Measurements from ENCODE around the gene ADAMTS6. TPM values are rescaled to one million over a fixed set of nuclear protein-coding genes. Genes with fewer than 3 reads are reported as not detected.

Gene ADAMTS6
- total RNA-seq, 1 experiment from 2014 or later: 0.23 TPM

DNA sequence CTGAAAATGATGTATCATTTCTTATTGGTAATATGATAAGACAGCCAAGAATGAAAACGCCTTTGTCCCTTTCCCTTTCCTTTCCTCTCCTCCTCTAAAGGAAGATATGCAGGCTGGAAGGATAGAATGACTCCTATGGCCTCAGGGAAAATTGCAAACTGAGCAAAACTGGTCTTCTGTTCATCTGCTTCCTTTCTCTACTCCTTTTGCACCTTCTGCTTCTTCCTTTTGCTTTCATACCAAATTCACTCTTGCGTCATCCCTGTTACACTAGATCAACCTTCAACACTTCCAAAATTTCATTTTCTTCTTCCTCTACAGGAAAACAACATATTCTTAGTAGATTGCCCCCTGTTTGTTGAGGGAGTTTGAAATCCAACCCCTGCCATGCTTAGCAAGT lies 234.1 kb downstream of the ADAMTS6 start:
- no peak overlapping the region for H3K27ac Mint-ChIP-seq (ENCODE audit: unreplicated experiment)
- POLR2A ChIA-PET: no interaction called here
- no TSS peak for BruUV-seq (replicated peaks)
- peaks cover 9% of the 10 kb centered on the region for H3K4me1 ChIP-seq
- intact Hi-C loops (cut with micrococcal nuclease; ENCODE audit: unreplicated experiment): no loop called here
- peaks cover 17% of the 10 kb centered on the region for H3K4me1 Mint-ChIP-seq (ENCODE audit: low read depth, unreplicated experiment)
- no peaks in the 10 kb centered on the region for H3K9me3 ChIP-seq
- CTCF ChIA-PET: no interaction called here
- no peaks in the 10 kb centered on the region for H3K27me3 Mint-ChIP-seq (ENCODE audit: insufficient read depth, unreplicated experiment)
- H3K9me3 Mint-ChIP-seq (ENCODE audit: unreplicated experiment): no peaks in the 10 kb centered on the region
- DNase-seq: no peak
- no peak overlapping the region for H3K4me3 ChIP-seq (ENCODE audit: low read depth, low read length)
- TF ChIP-seq CTCF (IDR thresholded peaks at IDR 0.05; ENCODE audit: insufficient read depth in 1 of 2, low read depth in 1 of 2, low read length in 1 of 2, severe bottlenecking in 1 of 2, unreplicated experiment in 1 of 2): no peak
- H3K36me3 ChIP-seq (ENCODE audit: control insufficient read depth, insufficient read depth, low read length): no peaks in the 10 kb centered on the region
- no peak overlapping the region for H3K4me3 Mint-ChIP-seq (ENCODE audit: unreplicated experiment)
- no peaks in the 10 kb centered on the region for H3K27me3 ChIP-seq (replicated peaks; ENCODE audit: control insufficient read depth, insufficient read depth, low read length)
- H3K36me3 Mint-ChIP-seq (ENCODE audit: insufficient read depth, unreplicated experiment): no peaks in the 10 kb centered on the region

DNA sequence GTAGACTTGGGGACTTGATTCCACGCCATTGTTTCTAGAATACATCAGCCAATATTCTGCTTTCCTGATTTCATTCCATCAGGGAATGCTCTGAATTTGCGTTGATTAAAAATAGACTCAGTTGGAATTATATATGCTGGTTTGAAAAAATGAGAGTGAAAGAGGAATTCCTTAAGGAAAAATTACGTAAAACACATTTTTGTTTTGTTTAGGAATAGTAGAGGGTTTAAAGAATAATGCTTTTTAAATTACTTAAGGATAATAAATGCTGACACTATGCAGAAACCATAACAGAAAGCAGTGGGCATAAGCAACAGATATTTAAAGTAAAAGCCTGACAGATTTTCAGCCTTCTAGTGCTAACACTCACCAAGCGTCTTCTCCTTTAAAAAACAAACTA lies 235.0 kb downstream of the ADAMTS6 start:
- H3K9me3 ChIP-seq: no peaks in the 10 kb centered on the region
- BruUV-seq (replicated peaks): no TSS peak
- intact Hi-C loops (cut with micrococcal nuclease; ENCODE audit: unreplicated experiment): no loop called here
- H3K4me1 Mint-ChIP-seq (ENCODE audit: low read depth, unreplicated experiment): peaks cover 17% of the 10 kb centered on the region
- H3K4me1 ChIP-seq: peaks cover 9% of the 10 kb centered on the region
- H3K36me3 Mint-ChIP-seq (ENCODE audit: insufficient read depth, unreplicated experiment): no peaks in the 10 kb centered on the region
- H3K4me3 Mint-ChIP-seq (ENCODE audit: unreplicated experiment): no peak overlapping the region
- H3K27me3 ChIP-seq (replicated peaks; ENCODE audit: control insufficient read depth, insufficient read depth, low read length): no peaks in the 10 kb centered on the region
- H3K27me3 Mint-ChIP-seq (ENCODE audit: insufficient read depth, unreplicated experiment): no peaks in the 10 kb centered on the region
- no peaks in the 10 kb centered on the region for H3K36me3 ChIP-seq (ENCODE audit: control insufficient read depth, insufficient read depth, low read length)
- H3K27ac Mint-ChIP-seq (ENCODE audit: unreplicated experiment): no peak overlapping the region
- no peak for TF ChIP-seq CTCF (IDR thresholded peaks at IDR 0.05; ENCODE audit: insufficient read depth in 1 of 2, low read depth in 1 of 2, low read length in 1 of 2, severe bottlenecking in 1 of 2, unreplicated experiment in 1 of 2)
- no peak overlapping the region for H3K4me3 ChIP-seq (ENCODE audit: low read depth, low read length)
- ChIA-PET POLR2A (no interaction called here), CTCF (no interaction called here)
- no peaks in the 10 kb centered on the region for H3K9me3 Mint-ChIP-seq (ENCODE audit: unreplicated experiment)
- no peak for DNase-seq

GRCh38 chr5:65244031-65244430 lies 237.7 kb downstream of the ADAMTS6 start:
- no peak overlapping the region for H3K4me3 ChIP-seq (ENCODE audit: low read depth, low read length)
- DNase-seq: no peak
- no peaks in the 10 kb centered on the region for H3K27me3 ChIP-seq (replicated peaks; ENCODE audit: control insufficient read depth, insufficient read depth, low read length)
- H3K4me3 Mint-ChIP-seq (ENCODE audit: unreplicated experiment): no peak overlapping the region
- H3K9me3 ChIP-seq: no peaks in the 10 kb centered on the region
- ChIA-PET CTCF (no interaction called here), POLR2A (no interaction called here)
- peaks cover 9% of the 10 kb centered on the region for H3K4me1 ChIP-seq
- intact Hi-C loops (cut with micrococcal nuclease; ENCODE audit: unreplicated experiment): no loop called here
- no peaks in the 10 kb centered on the region for H3K27me3 Mint-ChIP-seq (ENCODE audit: insufficient read depth, unreplicated experiment)
- H3K36me3 Mint-ChIP-seq (ENCODE audit: insufficient read depth, unreplicated experiment): no peaks in the 10 kb centered on the region
- no peak for TF ChIP-seq CTCF (IDR thresholded peaks at IDR 0.05; ENCODE audit: insufficient read depth in 1 of 2, low read depth in 1 of 2, low read length in 1 of 2, severe bottlenecking in 1 of 2, unreplicated experiment in 1 of 2)
- peaks cover 17% of the 10 kb centered on the region for H3K4me1 Mint-ChIP-seq (ENCODE audit: low read depth, unreplicated experiment)
- H3K9me3 Mint-ChIP-seq (ENCODE audit: unreplicated experiment): no peaks in the 10 kb centered on the region
- H3K36me3 ChIP-seq (ENCODE audit: control insufficient read depth, insufficient read depth, low read length): no peaks in the 10 kb centered on the region
- no TSS peak for BruUV-seq (replicated peaks)
- no peak overlapping the region for H3K27ac Mint-ChIP-seq (ENCODE audit: unreplicated experiment)
